SK-N-MC (cell line): ENCODE results near the gene ADCY2.

Source experiments
- EZH2 ChIP-seq: fragments of 200-600 bp; sonication (generic); IDR thresholded peaks from one replicate; pipeline ENCODE4 v1.6.1; 2017; ENCODE audit warnings: antibody characterized with exemption
- POLR2AphosphoS5 ChIP-seq: IDR thresholded peaks from 2 replicates; pipeline ENCODE4 v1.6.1; 2012; ENCODE audit warnings: mild to moderate bottlenecking, low read depth, low read length, borderline replicate concordance

DNA sequence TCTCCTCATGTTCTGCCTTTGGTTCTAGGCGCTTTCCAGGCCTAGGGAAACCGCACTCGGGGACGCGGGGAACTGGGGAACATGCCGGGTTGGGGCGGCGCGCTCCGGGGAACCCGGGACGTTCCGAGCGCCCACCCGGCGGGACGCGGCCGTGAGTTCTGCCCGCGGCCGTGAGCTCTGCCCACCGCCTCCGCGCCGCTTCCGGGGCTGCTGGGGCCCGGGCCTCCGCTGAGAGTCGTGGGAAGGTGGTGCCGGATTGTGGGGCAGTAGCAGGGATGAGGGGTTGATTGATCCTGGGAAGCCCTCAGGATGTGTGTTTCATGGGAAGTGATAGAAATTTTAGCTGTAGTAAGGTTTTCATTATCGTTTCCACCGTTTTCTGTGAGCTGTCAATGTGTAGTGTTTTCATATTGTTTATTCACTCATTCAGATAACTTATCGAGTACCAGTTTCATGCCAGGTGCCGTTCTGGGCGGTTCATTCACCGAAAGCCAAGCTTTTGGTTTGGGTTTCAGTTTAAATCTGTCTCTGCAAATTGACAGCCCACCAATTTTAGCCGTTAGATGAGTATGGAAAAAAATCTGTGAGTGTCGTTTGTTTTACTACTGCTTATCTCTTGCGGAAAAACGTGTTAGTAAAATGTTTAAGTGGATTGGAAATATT, 473.7 kb downstream of the ADCY2 start:
- TF ChIP-seq EZH2 (no peak), POLR2AphosphoS5 (no peak)
